ENCODE results near the gene VDR.

Gene VDR

GRCh38 chr12:47900131-47901062, 4.4 kb downstream of the VDR start:
- no peak overlapping the region for H3K9ac ChIP-seq (ENCODE audit: low read length)
- no peaks in the 10 kb centered on the region for H3K4me1 ChIP-seq (ENCODE audit: control insufficient read depth, insufficient read depth, low read length)
- no peak overlapping the region for H3K27ac ChIP-seq (ENCODE audit: low read depth, low read length)
- H3K4me3 ChIP-seq (ENCODE audit: low read length): no peak overlapping the region
- no peaks in the 10 kb centered on the region for H3K36me3 ChIP-seq (ENCODE audit: control insufficient read depth, insufficient read depth, low read length)
- H3K27me3 ChIP-seq (ENCODE audit: control insufficient read depth, insufficient read depth, low read length): no peaks in the 10 kb centered on the region

DNA sequence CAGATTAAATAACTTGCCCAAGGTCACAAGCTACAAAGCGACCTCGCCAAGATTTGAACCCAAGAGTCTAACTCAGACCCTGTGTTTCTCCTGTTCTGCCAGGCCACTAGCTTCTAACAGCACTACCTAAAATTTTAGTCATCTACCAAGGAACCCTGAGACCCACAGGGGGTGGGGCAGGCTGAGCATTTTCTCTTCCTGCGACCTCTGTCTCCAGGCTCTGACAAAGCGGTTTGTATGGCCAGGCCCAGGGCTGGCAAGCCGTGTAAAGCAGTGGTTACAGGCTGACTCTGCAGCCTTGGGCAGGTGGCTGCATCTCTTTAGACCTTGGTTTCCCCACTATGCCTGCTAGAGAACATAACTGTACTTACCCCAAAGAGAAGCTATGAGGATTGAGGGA, 5.3 kb downstream of the VDR start:
- no peak overlapping the region for H3K27ac ChIP-seq (ENCODE audit: low read depth, low read length)
- no peaks in the 10 kb centered on the region for H3K36me3 ChIP-seq (ENCODE audit: control insufficient read depth, insufficient read depth, low read length)
- H3K4me1 ChIP-seq (ENCODE audit: control insufficient read depth, insufficient read depth, low read length): no peaks in the 10 kb centered on the region
- H3K27me3 ChIP-seq (ENCODE audit: control insufficient read depth, insufficient read depth, low read length): no peaks in the 10 kb centered on the region
- H3K4me3 ChIP-seq (ENCODE audit: low read length): no peak overlapping the region
- H3K9ac ChIP-seq (ENCODE audit: low read length): no peak overlapping the region

DNA sequence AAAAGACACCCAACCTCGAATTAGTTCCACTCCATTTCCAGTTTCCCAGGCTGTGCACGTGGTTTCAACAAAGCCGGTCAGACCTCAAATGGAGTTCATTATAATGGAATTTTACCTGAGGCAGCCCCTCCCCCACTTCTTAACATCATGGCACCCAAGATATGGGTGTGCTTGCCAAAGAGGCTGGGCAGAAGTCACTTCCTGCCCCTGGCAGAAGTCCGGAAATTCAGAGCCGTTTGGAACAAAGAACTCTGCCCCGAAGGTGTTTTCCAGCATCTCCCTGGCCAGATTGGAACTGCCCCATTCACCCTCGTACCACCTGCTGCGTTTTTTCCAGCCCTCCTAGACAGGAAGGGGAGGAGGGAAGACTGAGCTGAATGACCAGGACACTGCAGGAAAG, 8.2 kb downstream of the VDR start:
- no peak overlapping the region for H3K4me3 ChIP-seq (ENCODE audit: low read length)
- no peaks in the 10 kb centered on the region for H3K36me3 ChIP-seq (ENCODE audit: control insufficient read depth, insufficient read depth, low read length)
- H3K27me3 ChIP-seq (ENCODE audit: control insufficient read depth, insufficient read depth, low read length): no peaks in the 10 kb centered on the region
- H3K27ac ChIP-seq (ENCODE audit: low read depth, low read length): no peak overlapping the region
- H3K4me1 ChIP-seq (ENCODE audit: control insufficient read depth, insufficient read depth, low read length): no peaks in the 10 kb centered on the region
- H3K9ac ChIP-seq (ENCODE audit: low read length): no peak overlapping the region

- H3K27ac ChIP-seq (ENCODE audit: low read depth, low read length): no peak overlapping the region
- H3K9ac ChIP-seq (ENCODE audit: low read length): no peak overlapping the region
- no peaks in the 10 kb centered on the region for H3K27me3 ChIP-seq (ENCODE audit: control insufficient read depth, insufficient read depth, low read length)
- H3K36me3 ChIP-seq (ENCODE audit: control insufficient read depth, insufficient read depth, low read length): no peaks in the 10 kb centered on the region
- H3K4me3 ChIP-seq (ENCODE audit: low read length): no peak overlapping the region
- H3K4me1 ChIP-seq (ENCODE audit: control insufficient read depth, insufficient read depth, low read length): no peaks in the 10 kb centered on the region
Observed at GRCh38 chr12:47896022-47896421, 8.8 kb downstream of the VDR start.

DNA sequence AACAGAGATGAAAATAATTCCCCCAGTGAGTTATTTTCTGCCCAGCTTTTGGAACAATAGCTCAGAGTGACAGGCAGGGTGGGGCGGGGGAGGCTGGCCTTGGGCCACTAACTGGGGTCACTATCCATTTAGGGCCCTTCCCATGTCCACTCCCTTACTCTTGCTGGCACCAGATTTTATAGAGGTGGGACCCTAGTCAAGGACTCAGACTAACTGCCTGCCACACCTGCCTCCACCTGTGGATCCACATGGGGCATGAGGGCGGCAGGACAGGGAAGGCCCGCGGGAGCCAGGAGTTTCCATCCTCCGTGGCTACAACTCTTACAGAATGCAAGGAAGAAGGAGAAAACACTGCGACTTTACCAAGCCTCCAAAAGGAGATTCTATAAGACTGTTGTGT, 10.1 kb downstream of the VDR start:
- H3K9ac ChIP-seq (ENCODE audit: low read length): no peak overlapping the region

DNA sequence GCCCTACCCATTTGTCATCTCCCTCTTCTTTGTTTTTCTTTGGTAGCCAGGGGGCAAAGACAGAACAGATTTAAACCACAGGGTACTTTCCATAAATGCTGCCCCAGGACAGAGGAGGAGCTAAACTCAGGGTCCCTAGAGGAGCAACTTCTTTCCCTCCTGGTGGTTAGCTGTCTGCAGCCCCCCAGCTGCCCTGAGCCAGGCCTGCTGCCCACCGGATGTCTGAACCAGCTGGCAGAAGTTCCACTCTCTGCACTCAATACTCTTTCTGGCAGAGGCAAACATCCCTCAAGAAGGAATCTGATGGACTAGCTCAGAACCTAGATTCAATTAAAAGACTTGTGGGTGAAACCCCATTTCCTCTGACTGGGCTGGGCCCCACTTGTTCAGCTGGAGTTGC, 10.7 kb downstream of the VDR start:
- Histone ChIP-seq H3K27ac (ENCODE audit: low read depth, low read length) (no peak overlapping the region), H3K27me3 (ENCODE audit: control insufficient read depth, insufficient read depth, low read length) (no peaks in the 10 kb centered on the region)

More for the DNA sequence above, 10.1 kb downstream of the VDR start:
- H3K27ac ChIP-seq (ENCODE audit: low read depth, low read length): no peak overlapping the region
- H3K36me3 ChIP-seq (ENCODE audit: control insufficient read depth, insufficient read depth, low read length): no peaks in the 10 kb centered on the region
- H3K27me3 ChIP-seq (ENCODE audit: control insufficient read depth, insufficient read depth, low read length): no peaks in the 10 kb centered on the region
- no peaks in the 10 kb centered on the region for H3K4me1 ChIP-seq (ENCODE audit: control insufficient read depth, insufficient read depth, low read length)
- no peak overlapping the region for H3K4me3 ChIP-seq (ENCODE audit: low read length)

GRCh38 chr12:47892819-47893218, 12.0 kb downstream of the VDR start:
- Histone ChIP-seq H3K9ac (ENCODE audit: low read length) (no peak overlapping the region), H3K27ac (ENCODE audit: low read depth, low read length) (no peak overlapping the region), H3K4me1 (ENCODE audit: control insufficient read depth, insufficient read depth, low read length) (no peaks in the 10 kb centered on the region)

More for the DNA sequence above, 10.7 kb downstream of the VDR start:
- Histone ChIP-seq H3K4me3 (ENCODE audit: low read length) (no peak overlapping the region), H3K4me1 (ENCODE audit: control insufficient read depth, insufficient read depth, low read length) (no peaks in the 10 kb centered on the region), H3K36me3 (ENCODE audit: control insufficient read depth, insufficient read depth, low read length) (no peaks in the 10 kb centered on the region), H3K9ac (ENCODE audit: low read length) (no peak overlapping the region)

GRCh38 chr12:47891356-47891755, 13.4 kb downstream of the VDR start:
- Histone ChIP-seq H3K27ac (ENCODE audit: low read depth, low read length) (no peak overlapping the region), H3K27me3 (ENCODE audit: control insufficient read depth, insufficient read depth, low read length) (no peaks in the 10 kb centered on the region), H3K4me1 (ENCODE audit: control insufficient read depth, insufficient read depth, low read length) (no peaks in the 10 kb centered on the region), H3K36me3 (ENCODE audit: control insufficient read depth, insufficient read depth, low read length) (no peaks in the 10 kb centered on the region), H3K4me3 (ENCODE audit: low read length) (no peak overlapping the region), H3K9ac (ENCODE audit: low read length) (no peak overlapping the region)

More at GRCh38 chr12:47892819-47893218, 12.0 kb downstream of the VDR start:
- Histone ChIP-seq H3K4me3 (ENCODE audit: low read length) (no peak overlapping the region), H3K27me3 (ENCODE audit: control insufficient read depth, insufficient read depth, low read length) (no peaks in the 10 kb centered on the region), H3K36me3 (ENCODE audit: control insufficient read depth, insufficient read depth, low read length) (no peaks in the 10 kb centered on the region)

GRCh38 chr12:47889040-47889439, 15.8 kb downstream of the VDR start:
- Histone ChIP-seq H3K4me1 (ENCODE audit: control insufficient read depth, insufficient read depth, low read length) (no peaks in the 10 kb centered on the region), H3K27me3 (ENCODE audit: control insufficient read depth, insufficient read depth, low read length) (no peaks in the 10 kb centered on the region), H3K4me3 (ENCODE audit: low read length) (no peak overlapping the region), H3K36me3 (ENCODE audit: control insufficient read depth, insufficient read depth, low read length) (no peaks in the 10 kb centered on the region), H3K9ac (ENCODE audit: low read length) (no peak overlapping the region), H3K27ac (ENCODE audit: low read depth, low read length) (no peak overlapping the region)

DNA sequence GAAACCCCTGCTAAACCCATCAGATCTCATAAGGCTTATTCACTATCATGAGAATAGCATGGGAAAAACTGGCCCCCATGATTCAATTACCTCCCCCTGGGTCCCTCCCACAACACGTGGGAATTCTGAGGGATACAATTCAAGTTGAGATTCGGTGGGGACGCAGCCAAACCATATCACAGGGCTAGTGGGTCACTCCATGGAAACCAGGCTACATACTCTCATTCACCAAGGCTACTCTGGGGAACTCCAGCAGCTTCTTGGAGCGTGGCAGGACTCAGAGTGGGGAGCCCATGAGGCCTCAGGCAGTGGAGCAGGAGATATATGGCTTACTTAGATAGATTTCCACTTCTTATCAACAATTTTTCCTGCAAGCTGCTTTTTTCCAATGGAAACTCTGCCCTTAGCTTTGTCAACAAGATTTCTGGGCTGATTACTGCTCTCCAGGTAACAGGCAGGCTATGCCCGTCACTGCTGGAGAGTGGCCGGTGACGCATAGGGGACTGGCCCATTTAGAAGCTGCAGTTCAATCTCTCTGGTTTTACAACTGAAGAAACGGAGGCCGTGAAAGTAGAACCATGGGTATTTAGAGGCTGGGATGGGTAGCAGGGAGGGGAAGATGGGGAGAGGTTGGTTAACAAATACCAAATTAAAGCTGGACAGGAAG, 16.5 kb downstream of the VDR start:
- H3K27ac ChIP-seq (ENCODE audit: low read depth, low read length): no peak overlapping the region
- H3K9ac ChIP-seq (ENCODE audit: low read length): no peak overlapping the region
- no peaks in the 10 kb centered on the region for H3K4me1 ChIP-seq (ENCODE audit: control insufficient read depth, insufficient read depth, low read length)
- no peaks in the 10 kb centered on the region for H3K36me3 ChIP-seq (ENCODE audit: control insufficient read depth, insufficient read depth, low read length)
- H3K4me3 ChIP-seq (ENCODE audit: low read length): no peak overlapping the region
- no peaks in the 10 kb centered on the region for H3K27me3 ChIP-seq (ENCODE audit: control insufficient read depth, insufficient read depth, low read length)

- Histone ChIP-seq H3K27me3 (ENCODE audit: control insufficient read depth, insufficient read depth, low read length) (no peaks in the 10 kb centered on the region), H3K9ac (ENCODE audit: low read length) (no peak overlapping the region), H3K4me3 (ENCODE audit: low read length) (no peak overlapping the region), H3K4me1 (ENCODE audit: control insufficient read depth, insufficient read depth, low read length) (no peaks in the 10 kb centered on the region), H3K27ac (ENCODE audit: low read depth, low read length) (no peak overlapping the region), H3K36me3 (ENCODE audit: control insufficient read depth, insufficient read depth, low read length) (no peaks in the 10 kb centered on the region)
Observed at GRCh38 chr12:47887529-47887928, 17.3 kb downstream of the VDR start.

DNA sequence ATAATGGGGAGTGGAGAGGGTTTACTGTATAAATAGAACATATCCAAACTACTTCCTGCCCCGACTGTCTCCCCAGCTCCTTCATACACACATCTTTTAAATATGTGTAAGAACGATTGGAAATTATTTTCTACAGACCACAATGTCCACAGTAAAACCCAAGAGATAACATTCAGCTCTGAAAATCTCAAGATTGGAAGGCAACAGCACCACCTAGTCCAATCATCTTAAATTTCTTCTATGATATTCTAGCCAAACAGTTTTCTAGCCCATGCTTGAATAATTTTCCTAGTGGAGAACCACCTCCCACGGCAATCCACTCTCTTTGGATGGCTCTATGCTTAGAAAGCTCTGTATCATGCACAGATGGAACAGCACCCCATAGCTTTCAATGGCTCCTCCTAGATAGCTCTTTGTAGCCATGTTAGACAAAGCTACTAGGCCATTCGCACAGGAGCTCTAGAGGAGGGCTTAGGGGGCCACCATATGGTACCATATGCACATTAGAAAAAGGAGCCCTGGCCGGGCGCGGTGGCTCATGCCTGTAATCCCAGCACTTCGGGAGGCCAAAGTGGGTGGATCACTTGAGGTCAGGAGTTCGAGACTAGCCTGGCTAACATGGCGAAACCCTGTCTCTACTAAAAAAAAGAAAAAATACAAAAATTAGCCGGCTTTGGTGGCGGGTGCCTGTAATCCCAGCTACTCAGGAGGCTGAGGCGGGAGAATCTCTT, 18.1 kb downstream of the VDR start:
- Histone ChIP-seq H3K27me3 (ENCODE audit: control insufficient read depth, insufficient read depth, low read length) (no peaks in the 10 kb centered on the region), H3K36me3 (ENCODE audit: control insufficient read depth, insufficient read depth, low read length) (no peaks in the 10 kb centered on the region), H3K27ac (ENCODE audit: low read depth, low read length) (no peak overlapping the region), H3K4me3 (ENCODE audit: low read length) (no peak overlapping the region), H3K4me1 (ENCODE audit: control insufficient read depth, insufficient read depth, low read length) (no peaks in the 10 kb centered on the region), H3K9ac (ENCODE audit: low read length) (no peak overlapping the region)
